GM13976 (cell line): Measurements from ENCODE around the gene UBQLN3.

Experiments
- DNase-seq: peaks from one replicate; pipeline ENCODE4 v3.0.0; 2012; ENCODE audit warnings: low spot score
- in situ Hi-C: fragments of 300-500 bp; cut with MboI; formaldehyde crosslinking; loops from one replicate; pipeline ENCODE4 v1.12.0; 2022; ENCODE audit warnings: low sequenced_read_pairs, mixed read lengths, inconsistent platforms; ENCODE audit not compliant: unreplicated experiment
- TF ChIP-seq, protein P1 (sequence below): IDR thresholded peaks from 2 replicates; pipeline ENCODE4 v1.5.1; 2012; ENCODE audit warnings: borderline replicate concordance, mild to moderate bottlenecking; ENCODE audit not compliant: insufficient read depth; ENCODE audit errors: extremely low read depth, missing control alignments, control extremely low read depth

The UBQLN3 gene

DNA sequence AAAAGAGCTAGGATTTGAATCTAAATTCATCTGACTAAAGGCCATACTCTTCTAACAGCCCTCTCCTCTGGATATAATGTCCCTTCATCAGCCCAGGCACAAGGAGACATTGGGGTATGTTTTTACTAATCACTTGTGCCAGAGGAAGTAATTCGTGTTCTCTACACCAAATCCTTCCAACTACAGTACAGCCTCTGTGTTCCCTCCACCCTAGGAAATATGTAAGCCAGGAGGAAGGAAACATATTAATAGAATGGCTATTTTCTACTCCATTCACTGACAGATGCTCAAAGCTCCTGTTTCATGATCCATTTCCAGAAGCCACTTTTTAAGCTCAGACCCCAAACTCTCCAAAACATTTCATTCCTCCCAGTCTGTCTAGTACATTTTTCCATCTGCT lies 18.7 kb upstream of the UBQLN3 start:
- no peak for DNase-seq
- TF ChIP-seq, protein P1, sequence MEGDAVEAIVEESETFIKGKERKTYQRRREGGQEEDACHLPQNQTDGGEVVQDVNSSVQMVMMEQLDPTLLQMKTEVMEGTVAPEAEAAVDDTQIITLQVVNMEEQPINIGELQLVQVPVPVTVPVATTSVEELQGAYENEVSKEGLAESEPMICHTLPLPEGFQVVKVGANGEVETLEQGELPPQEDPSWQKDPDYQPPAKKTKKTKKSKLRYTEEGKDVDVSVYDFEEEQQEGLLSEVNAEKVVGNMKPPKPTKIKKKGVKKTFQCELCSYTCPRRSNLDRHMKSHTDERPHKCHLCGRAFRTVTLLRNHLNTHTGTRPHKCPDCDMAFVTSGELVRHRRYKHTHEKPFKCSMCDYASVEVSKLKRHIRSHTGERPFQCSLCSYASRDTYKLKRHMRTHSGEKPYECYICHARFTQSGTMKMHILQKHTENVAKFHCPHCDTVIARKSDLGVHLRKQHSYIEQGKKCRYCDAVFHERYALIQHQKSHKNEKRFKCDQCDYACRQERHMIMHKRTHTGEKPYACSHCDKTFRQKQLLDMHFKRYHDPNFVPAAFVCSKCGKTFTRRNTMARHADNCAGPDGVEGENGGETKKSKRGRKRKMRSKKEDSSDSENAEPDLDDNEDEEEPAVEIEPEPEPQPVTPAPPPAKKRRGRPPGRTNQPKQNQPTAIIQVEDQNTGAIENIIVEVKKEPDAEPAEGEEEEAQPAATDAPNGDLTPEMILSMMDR: no peak
- in situ Hi-C loops: no loop called here

DNA sequence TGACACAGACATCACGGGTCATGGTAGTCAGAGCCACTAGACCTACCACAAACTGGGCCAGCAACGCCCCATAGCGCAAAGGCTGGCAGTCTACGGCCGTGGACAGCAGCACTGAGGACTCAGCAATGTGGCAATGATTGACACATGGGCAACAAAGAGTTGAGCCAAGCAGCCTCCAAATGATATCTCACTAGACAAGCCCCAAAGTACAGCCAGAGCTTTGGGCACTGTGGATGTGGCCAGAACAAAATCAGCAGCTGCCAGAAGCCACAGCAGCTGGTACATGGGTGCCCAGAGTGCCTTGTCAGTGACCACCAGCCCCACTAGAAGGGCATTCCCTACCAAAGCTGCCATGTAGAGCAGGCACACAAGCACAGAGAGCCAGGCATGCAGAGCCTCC lies 18.0 kb upstream of the UBQLN3 start:
- TF ChIP-seq, protein P1: no peak
- in situ Hi-C loops: no loop called here

GRCh38 chr11:5524756-5525155 lies 15.0 kb upstream of the UBQLN3 start:
- DNase-seq: no peak
- in situ Hi-C loops: no loop called here
- TF ChIP-seq, protein P1: no peak

More for the DNA sequence above, 18.0 kb upstream of the UBQLN3 start:
- DNase-seq: no peak

- no peak for DNase-seq
- in situ Hi-C loops: no loop called here
Observed at GRCh38 chr11:5522308-5522707, 12.6 kb upstream of the UBQLN3 start.

GRCh38 chr11:5521540-5521939 lies 11.8 kb upstream of the UBQLN3 start:
- DNase-seq: no peak
- TF ChIP-seq, protein P1: no peak
- in situ Hi-C loops: no loop called here

More at GRCh38 chr11:5522308-5522707, 12.6 kb upstream of the UBQLN3 start:
- TF ChIP-seq, protein P1: no peak

GRCh38 chr11:5516599-5516998 lies 6.8 kb upstream of the UBQLN3 start, which contains the start of gene UBQLNL:
Gene UBQLNL, minus strand, starts transcription at chr11:5516699. Its CDS starts 258 bp downstream, at chr11:5516441.
- no peak for DNase-seq
- in situ Hi-C loops: no loop called here
- TF ChIP-seq, protein P1: no peak

- DNase-seq: no peak
- TF ChIP-seq, protein P1: no peak
- in situ Hi-C loops: no loop called here
Observed at GRCh38 chr11:5514841-5515240, 5.1 kb upstream of the UBQLN3 start.
